OCI-LY3 (cell line): ENCODE measurements around the gene ADARB2.

Source experiments
- H2AFZ ChIP-seq: fragments of 200-600, 300-600 bp; shearing (Covaris generic); 2 replicates; pipeline ENCODE4 v1.6.0; 2014; ENCODE audit warnings: antibody characterized with exemption, low read depth, low read length
- H3K27ac ChIP-seq: fragments of 200-600, 300-600 bp; sonication (generic); 2 replicates; pipeline ENCODE4 v1.5.1; 2014; ENCODE audit warnings: mild to moderate bottlenecking, low read length, moderate library complexity, mixed read lengths
- H3K27me3 ChIP-seq: fragments of 200-600, 300-600 bp; sonication (generic); 2 replicates; pipeline ENCODE4 v1.6.1; 2014; ENCODE audit warnings: low read depth, low read length, mixed read lengths
- H3K36me3 ChIP-seq: fragments of 200-600, 300-600 bp; sonication (generic); replicated peaks from 2 replicates; pipeline ENCODE3; 2014; ENCODE audit warnings: low read depth, low read length, mixed read lengths
- H3K4me1 ChIP-seq: fragments of 300-600, 200-600 bp; sonication (generic); 2 replicates; pipeline ENCODE4 v1.6.1; 2014; ENCODE audit warnings: low read length, mixed read lengths
- H3K4me2 ChIP-seq: fragments of 200-600, 300-600 bp; sonication (generic); 2 replicates; pipeline ENCODE4 v1.6.1; 2014; ENCODE audit warnings: low read length, mixed read lengths
- H3K4me3 ChIP-seq: fragments of 300-600, 200-600 bp; sonication (generic); 2 replicates; pipeline ENCODE4 v1.5.1; 2014; ENCODE audit warnings: antibody characterized with exemption, mild to moderate bottlenecking, low read length, moderate library complexity
- H3K79me2 ChIP-seq: fragments of 300-600, 200-600 bp; shearing (Covaris generic); 2 replicates; pipeline ENCODE4 v1.6.1; 2014; ENCODE audit warnings: mild to moderate bottlenecking, low read length, mixed read lengths
- H3K9ac ChIP-seq: fragments of 300-600, 200-600 bp; shearing (Covaris generic); 2 replicates; pipeline ENCODE4 v1.6.0; 2014; ENCODE audit warnings: mild to moderate bottlenecking, low read length, moderate library complexity
- H3K9me3 ChIP-seq: fragments of 200-600, 300-600 bp; shearing (Covaris generic); 2 replicates; pipeline ENCODE4 v1.6.1; 2014; ENCODE audit warnings: low read length, mixed read lengths; ENCODE audit not compliant: insufficient read depth
- H4K20me1 ChIP-seq: fragments of 200-600, 300-600 bp; sonication (generic); 2 replicates; pipeline ENCODE4 v1.6.1; 2016; ENCODE audit warnings: low read length, mixed read lengths; ENCODE audit not compliant: insufficient read depth
- CTCF ChIP-seq: fragments of 200-600, 300-600 bp; sonication (generic); IDR thresholded peaks from 2 replicates; pipeline ENCODE4 v1.5.1; 2014; ENCODE audit warnings: antibody characterized with exemption, low read length, low read depth
- EZH2phosphoT487 ChIP-seq: fragments of 200-600 bp; shearing (Covaris generic); IDR thresholded peaks from 2 replicates; pipeline ENCODE4 v1.6.1; 2018; ENCODE audit warnings: antibody characterized with exemption, mixed run types, low read depth

Gene ADARB2

GRCh38 chr10:1612908-1613307 is 124.4 kb downstream of the ADARB2 start:
- Histone ChIP-seq H3K36me3 (no peaks in the 10 kb centered on the region), H2AFZ (no peak overlapping the region), H3K4me3 (no peak overlapping the region), H3K27ac (no peak overlapping the region), H4K20me1 (no peaks in the 10 kb centered on the region), H3K27me3 (no peaks in the 10 kb centered on the region), H3K4me1 (no peaks in the 10 kb centered on the region), H3K4me2 (no peak overlapping the region), H3K9ac (no peak overlapping the region), H3K79me2 (no peaks in the 10 kb centered on the region), H3K9me3 (no peaks in the 10 kb centered on the region)
- TF ChIP-seq CTCF (no peak), EZH2phosphoT487 (no peak)

GRCh38 chr10:1611936-1612550 is 125.3 kb downstream of the ADARB2 start:
- H3K9ac ChIP-seq: no peak overlapping the region
- no peak overlapping the region for H2AFZ ChIP-seq
- H3K4me1 ChIP-seq: no peaks in the 10 kb centered on the region
- no peaks in the 10 kb centered on the region for H3K36me3 ChIP-seq
- no peak overlapping the region for H3K4me3 ChIP-seq
- no peaks in the 10 kb centered on the region for H3K27me3 ChIP-seq
- no peaks in the 10 kb centered on the region for H3K9me3 ChIP-seq
- H3K27ac ChIP-seq: no peak overlapping the region
- H4K20me1 ChIP-seq: no peaks in the 10 kb centered on the region
- H3K79me2 ChIP-seq: no peaks in the 10 kb centered on the region
- H3K4me2 ChIP-seq: no peak overlapping the region
- TF ChIP-seq EZH2phosphoT487 (no peak), CTCF (no peak)

GRCh38 chr10:1610986-1611770 is 126.1 kb downstream of the ADARB2 start:
- H3K9me3 ChIP-seq: no peaks in the 10 kb centered on the region
- H3K27ac ChIP-seq: no peak overlapping the region
- H3K36me3 ChIP-seq: no peaks in the 10 kb centered on the region
- no peak overlapping the region for H3K9ac ChIP-seq
- TF ChIP-seq CTCF (no peak), EZH2phosphoT487 (no peak)
- no peaks in the 10 kb centered on the region for H4K20me1 ChIP-seq
- H3K4me3 ChIP-seq: no peak overlapping the region
- H3K4me1 ChIP-seq: no peaks in the 10 kb centered on the region
- no peaks in the 10 kb centered on the region for H3K27me3 ChIP-seq
- no peak overlapping the region for H2AFZ ChIP-seq
- no peaks in the 10 kb centered on the region for H3K79me2 ChIP-seq
- no peak overlapping the region for H3K4me2 ChIP-seq

- Histone ChIP-seq H3K9ac (no peak overlapping the region), H3K27me3 (no peaks in the 10 kb centered on the region), H3K4me2 (no peak overlapping the region), H3K4me1 (no peaks in the 10 kb centered on the region), H3K27ac (no peak overlapping the region), H3K79me2 (no peaks in the 10 kb centered on the region), H3K36me3 (no peaks in the 10 kb centered on the region), H3K4me3 (no peak overlapping the region), H4K20me1 (no peaks in the 10 kb centered on the region), H3K9me3 (no peaks in the 10 kb centered on the region), H2AFZ (no peak overlapping the region)
- TF ChIP-seq EZH2phosphoT487 (no peak), CTCF (no peak)
Observed at GRCh38 chr10:1609648-1609970, 127.7 kb downstream of the ADARB2 start.
